GM12874 (cell line): ENCODE data around the gene CALHM3.

ENCODE experiments used
- CTCF ChIP-seq: IDR thresholded peaks from 2 replicates; pipeline ENCODE4 v1.5.1; 2011; ENCODE audit warnings: low read depth, mild to moderate bottlenecking, control low read depth, low read length, moderate library complexity; ENCODE audit not compliant: insufficient read depth

The CALHM3 gene

DNA sequence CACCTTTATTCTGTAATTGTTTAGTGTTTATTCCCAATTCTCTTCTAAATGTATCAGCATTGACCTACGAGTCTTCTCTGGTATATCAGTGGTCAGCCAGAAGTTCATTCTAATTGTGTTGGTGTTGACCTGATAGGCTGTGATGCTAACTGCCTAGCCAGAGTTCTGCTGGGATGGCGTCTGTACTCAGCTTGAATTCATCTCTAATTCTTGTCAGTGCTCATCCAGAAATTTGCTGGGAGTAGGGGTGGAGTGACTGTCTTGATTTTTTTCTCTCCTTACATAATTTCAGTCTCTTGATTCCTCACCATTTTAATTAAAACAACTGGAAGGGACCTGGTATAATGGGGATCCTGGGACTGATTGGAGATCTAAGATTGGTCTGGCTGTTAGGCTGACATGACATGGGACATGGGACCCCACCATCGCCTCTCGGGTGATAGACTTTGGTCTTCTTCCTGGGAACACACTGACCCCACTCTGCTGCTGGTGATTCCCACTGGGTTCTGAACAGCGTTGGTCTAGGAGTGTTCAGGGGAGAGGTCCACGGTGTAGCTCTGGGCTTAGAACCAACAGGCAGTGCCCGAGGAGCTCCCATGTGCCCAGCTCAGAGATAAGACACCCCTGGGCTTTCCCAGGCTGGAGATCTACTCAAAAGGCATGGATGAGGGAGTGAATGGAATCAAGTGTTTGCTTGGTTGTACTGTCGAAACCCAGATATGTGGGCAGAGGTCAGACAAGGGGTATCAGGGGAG lies 18.3 kb upstream of the CALHM3 start:
- TF ChIP-seq CTCF, result no peak

GRCh38 chr10:103495321-103495720 lies 16.3 kb upstream of the CALHM3 start:
- no peak for TF ChIP-seq CTCF

- TF ChIP-seq CTCF, result no peak
Observed at GRCh38 chr10:103493916-103494877, 15.2 kb upstream of the CALHM3 start.

GRCh38 chr10:103493362-103493915 lies 14.4 kb upstream of the CALHM3 start, which contains the start of gene NEURL1:
TSS of gene NEURL1 (plus strand) at chr10:103493705. CDS start at chr10:103494388, 683 bp downstream.
- no peak for TF ChIP-seq CTCF

DNA sequence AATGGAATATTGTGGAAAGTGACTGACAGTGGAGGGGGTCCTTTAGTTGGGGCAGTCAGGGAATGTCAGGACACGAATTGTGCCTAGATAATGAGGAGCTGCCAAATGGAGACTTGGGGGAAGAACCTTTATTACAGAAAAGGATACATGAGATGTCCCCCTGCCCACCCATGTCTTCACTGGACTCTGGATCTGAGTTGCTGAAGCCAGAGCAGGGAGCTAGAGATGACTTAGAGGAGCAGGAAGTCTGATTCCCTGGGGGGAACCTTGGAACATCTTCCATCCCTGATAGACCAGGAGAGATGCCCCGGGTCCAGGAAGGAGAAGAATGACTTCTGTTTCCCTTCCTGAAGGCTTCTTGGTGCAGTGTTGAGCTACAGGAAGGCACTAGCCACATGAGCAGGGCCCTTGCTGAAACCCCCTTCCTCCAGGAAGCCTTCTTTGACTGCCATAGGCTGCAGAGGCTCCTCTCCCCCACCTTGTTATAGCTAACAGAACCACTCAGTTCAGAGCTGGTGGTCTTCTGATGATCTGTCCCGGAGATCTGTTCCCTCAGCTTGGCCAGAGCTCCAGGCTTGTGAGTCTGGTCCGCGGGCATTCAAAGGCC lies 13.7 kb upstream of the CALHM3 start:
- TF ChIP-seq CTCF, result no peak

- TF ChIP-seq CTCF, result no peak
Observed at GRCh38 chr10:103491729-103492364, 12.8 kb upstream of the CALHM3 start.
